Thoracic aorta (tissue), 2 donors: Measurements from ENCODE around the gene AP3M1. TPM values are rescaled to one million over a fixed set of nuclear protein-coding genes. Genes with fewer than 3 reads are reported as not detected.

Experiments used
- ATAC-seq: fragments of 150-250 bp; one replicate; pipeline ENCODE4 v1.8.0; 2017; ENCODE audit warnings: low read depth; ENCODE audit not compliant: insufficient number of reproducible peaks, low FRiP score
- DNase-seq: peaks from one replicate; pipeline ENCODE4 v3.0.0-alpha.2; 2020; ENCODE audit warnings: low spot score
- H3K27ac ChIP-seq, 2 donors: fragments of 200-600 bp; sonication (generic); 1 replicate in 1 of 2; 2 replicates in 1 of 2; pipeline ENCODE4 v1.5.1; 2016; ENCODE audit warnings: mild to moderate bottlenecking in 2 of 2, moderate library complexity in 2 of 2
- H3K27me3 ChIP-seq: fragments of 200-600 bp; sonication (generic); replicated peaks from 2 replicates; pipeline ENCODE4 v1.6.0; 2016; ENCODE audit warnings: mild to moderate bottlenecking; ENCODE audit not compliant: insufficient read depth
- H3K36me3 ChIP-seq: fragments of 200-600 bp; sonication (generic); one replicate; pipeline ENCODE4 v1.5.1; 2016
- H3K4me1 ChIP-seq, 2 donors: fragments of 200-600 bp; sonication (generic); 1 replicate in 1 of 2; 2 replicates in 1 of 2; pipeline versions ENCODE4 v1.5.1 to v1.6.0; 2016; ENCODE audit warnings: low read depth in 2 of 2, mild to moderate bottlenecking in 1 of 2; ENCODE audit not compliant: control insufficient read depth in 1 of 2
- H3K4me3 ChIP-seq: fragments of 200-600 bp; sonication (generic); 2 replicates; pipeline ENCODE4 v1.5.1; 2016; ENCODE audit warnings: mild to moderate bottlenecking
- H3K9me3 ChIP-seq: fragments of 200-600 bp; sonication (generic); 2 replicates; pipeline ENCODE4 v1.5.1; 2016
- total RNA-seq, 2 donors: library from RNA; depleted of rRNA; stranded (reverse); fragments of >200 nt; gene quantifications; one replicate each; pipeline versions ENCODE4 v1.1.0 to v1.2.3, GENCODE V29; 2016
- TF ChIP-seq, protein P1 (sequence below): fragments of 200-600 bp; sonication (generic); IDR thresholded peaks from one replicate; pipeline ENCODE4 v1.5.1; 2019; ENCODE audit warnings: antibody characterized with exemption

The AP3M1 gene
- total RNA-seq, 2 donors from 2014 or later, result 22.7 to 29.3 TPM

DNA sequence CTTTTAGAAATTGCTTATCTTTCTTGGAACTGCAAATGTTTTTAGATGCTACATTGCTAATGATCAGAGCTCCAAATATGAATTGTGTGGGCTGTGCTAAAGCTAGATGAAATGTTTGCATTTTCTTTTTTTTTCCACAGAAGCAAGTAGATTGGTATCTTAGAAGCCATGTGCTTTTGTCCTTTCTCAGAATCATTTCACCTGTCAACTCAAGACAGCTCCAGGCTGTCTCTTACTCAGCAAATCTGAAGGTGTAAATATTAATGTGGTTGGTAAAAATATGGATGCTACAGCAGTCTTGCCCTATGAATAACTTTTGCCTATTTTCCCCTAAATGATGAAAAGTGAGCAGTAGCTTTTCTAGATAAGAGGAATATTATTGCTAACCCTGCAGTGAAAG lies 41.2 kb downstream of the AP3M1 start:
- peaks cover 7 to 37% of the 10 kb centered on the region in 2 donors for H3K4me1 ChIP-seq
- peaks cover 66% of the 10 kb centered on the region for H3K36me3 ChIP-seq
- TF ChIP-seq, protein P1, sequence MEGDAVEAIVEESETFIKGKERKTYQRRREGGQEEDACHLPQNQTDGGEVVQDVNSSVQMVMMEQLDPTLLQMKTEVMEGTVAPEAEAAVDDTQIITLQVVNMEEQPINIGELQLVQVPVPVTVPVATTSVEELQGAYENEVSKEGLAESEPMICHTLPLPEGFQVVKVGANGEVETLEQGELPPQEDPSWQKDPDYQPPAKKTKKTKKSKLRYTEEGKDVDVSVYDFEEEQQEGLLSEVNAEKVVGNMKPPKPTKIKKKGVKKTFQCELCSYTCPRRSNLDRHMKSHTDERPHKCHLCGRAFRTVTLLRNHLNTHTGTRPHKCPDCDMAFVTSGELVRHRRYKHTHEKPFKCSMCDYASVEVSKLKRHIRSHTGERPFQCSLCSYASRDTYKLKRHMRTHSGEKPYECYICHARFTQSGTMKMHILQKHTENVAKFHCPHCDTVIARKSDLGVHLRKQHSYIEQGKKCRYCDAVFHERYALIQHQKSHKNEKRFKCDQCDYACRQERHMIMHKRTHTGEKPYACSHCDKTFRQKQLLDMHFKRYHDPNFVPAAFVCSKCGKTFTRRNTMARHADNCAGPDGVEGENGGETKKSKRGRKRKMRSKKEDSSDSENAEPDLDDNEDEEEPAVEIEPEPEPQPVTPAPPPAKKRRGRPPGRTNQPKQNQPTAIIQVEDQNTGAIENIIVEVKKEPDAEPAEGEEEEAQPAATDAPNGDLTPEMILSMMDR, result no peak
- ATAC-seq, result no peak
- no peak overlapping the region for H3K27ac ChIP-seq
- H3K9me3 ChIP-seq, result no peaks in the 10 kb centered on the region
- no peak for DNase-seq
- no peak overlapping the region for H3K4me3 ChIP-seq
- H3K27me3 ChIP-seq, result no peaks in the 10 kb centered on the region

DNA sequence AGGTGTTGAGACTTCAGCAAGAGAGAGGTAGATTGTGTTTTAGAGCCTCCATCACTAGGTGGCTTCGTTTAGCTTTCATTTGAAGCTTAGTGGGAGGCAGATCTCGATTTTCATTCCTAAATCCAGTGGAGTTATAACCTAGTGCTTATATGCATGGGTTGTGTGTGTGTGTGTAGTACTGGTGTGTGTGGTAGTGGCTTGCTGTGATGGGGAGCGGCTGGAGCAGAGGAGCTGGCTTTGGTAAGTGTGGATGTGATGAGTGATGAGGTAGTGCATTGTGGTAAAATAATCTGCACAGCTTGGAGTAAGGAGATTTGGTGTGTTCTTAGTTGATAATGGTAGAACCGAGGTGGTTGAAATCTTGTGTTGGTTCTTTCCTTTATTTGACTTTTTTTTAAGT lies 43.2 kb downstream of the AP3M1 start:
- DNase-seq, result no peak
- ATAC-seq, result no peak

DNA sequence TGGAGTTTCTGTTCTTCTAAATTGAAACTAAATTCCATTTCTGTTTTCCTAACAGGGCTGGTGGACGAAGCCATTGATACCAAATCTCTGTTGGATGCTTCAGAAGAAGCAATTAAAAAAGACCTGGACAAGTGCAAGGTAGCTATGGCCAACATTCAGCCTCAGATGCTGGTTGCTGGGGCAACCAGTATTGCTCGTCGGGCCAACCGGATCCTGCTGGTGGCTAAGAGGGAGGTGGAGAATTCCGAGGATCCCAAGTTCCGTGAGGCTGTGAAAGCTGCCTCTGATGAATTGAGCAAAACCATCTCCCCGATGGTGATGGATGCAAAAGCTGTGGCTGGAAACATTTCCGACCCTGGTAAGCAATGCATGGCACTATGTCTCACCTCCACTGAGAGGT lies 45.6 kb downstream of the AP3M1 start:
- H3K36me3 ChIP-seq, result peaks cover 69% of the 10 kb centered on the region
- no peak for DNase-seq
- TF ChIP-seq, protein P1, result no peak
- ATAC-seq, result no peak
- H3K4me1 ChIP-seq, result peaks cover 0 to 18% of the 10 kb centered on the region in 2 donors
- H3K4me3 ChIP-seq, result no peak overlapping the region
- no peaks in the 10 kb centered on the region for H3K27me3 ChIP-seq
- no peaks in the 10 kb centered on the region for H3K9me3 ChIP-seq
- no peak overlapping the region for H3K27ac ChIP-seq

More for the DNA sequence above, 43.2 kb downstream of the AP3M1 start:
- Histone ChIP-seq H3K27me3 (no peaks in the 10 kb centered on the region), H3K27ac (no peak overlapping the region), H3K36me3 (peaks cover 74% of the 10 kb centered on the region), H3K4me3 (no peak overlapping the region), H3K4me1 (peaks cover 0 to 26% of the 10 kb centered on the region in 2 donors), H3K9me3 (no peaks in the 10 kb centered on the region)
- TF ChIP-seq, protein P1, result no peak

DNA sequence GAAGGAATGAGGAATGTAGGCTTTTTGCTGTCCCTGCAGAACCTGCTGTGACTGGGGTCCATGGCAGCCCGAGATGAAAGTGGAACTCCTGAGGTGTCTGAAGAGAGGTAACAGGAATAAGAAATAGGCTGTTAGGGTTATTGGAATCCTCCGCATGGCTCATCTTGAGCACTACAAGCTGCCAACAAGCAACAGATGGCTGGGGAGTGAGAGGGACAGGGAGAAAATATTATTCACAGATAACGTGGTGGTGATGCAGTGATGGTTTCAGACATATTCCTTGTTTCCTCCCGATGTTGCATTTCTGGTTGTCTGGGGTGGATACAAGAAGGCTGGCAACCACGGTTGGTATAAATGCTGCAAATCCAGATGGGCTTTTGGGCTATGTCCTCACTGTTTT lies 46.1 kb downstream of the AP3M1 start:
- no peaks in the 10 kb centered on the region for H3K27me3 ChIP-seq
- TF ChIP-seq, protein P1, result no peak
- peaks cover 0 to 13% of the 10 kb centered on the region in 2 donors for H3K4me1 ChIP-seq
- H3K27ac ChIP-seq, result no peak overlapping the region
- no peaks in the 10 kb centered on the region for H3K9me3 ChIP-seq
- peaks cover 66% of the 10 kb centered on the region for H3K36me3 ChIP-seq
- ATAC-seq (no peak), DNase-seq (no peak)
- H3K4me3 ChIP-seq, result no peak overlapping the region

DNA sequence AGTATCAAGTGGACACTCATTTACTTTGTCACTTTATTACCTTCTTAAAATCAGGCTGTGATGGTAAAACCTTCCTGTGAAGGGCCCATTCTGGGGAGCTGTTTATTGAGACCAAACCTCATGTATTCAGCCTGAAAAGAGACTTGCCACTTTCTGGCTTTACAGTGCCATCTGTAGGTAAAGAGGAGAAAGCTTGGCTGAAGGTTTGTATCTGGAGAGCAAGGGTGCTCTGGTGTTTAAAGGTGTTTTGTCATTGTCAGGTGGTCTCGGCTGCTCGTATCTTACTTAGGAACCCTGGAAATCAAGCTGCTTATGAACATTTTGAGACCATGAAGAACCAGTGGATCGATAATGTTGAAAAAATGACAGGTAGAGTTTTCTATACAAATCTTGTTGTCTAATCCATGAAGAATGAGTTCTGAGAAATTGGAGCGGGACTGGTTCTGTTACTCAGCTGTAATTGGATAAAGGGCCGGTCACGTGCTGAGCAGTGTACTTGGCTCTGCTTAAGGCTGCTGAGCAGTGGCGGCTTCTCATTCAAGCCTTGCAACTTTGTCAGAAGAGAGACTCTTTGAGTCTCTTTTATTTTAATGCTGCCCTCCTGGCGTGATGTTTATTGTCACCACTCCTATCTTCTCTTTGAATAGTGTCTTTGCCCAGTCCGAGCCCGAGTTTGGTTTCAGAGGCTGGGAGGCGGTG lies 46.9 kb downstream of the AP3M1 start:
- no peak for DNase-seq
- TF ChIP-seq, protein P1, result peak; percentile 9
- H3K27me3 ChIP-seq, result no peaks in the 10 kb centered on the region
- peaks cover 67% of the 10 kb centered on the region for H3K36me3 ChIP-seq
- no peak overlapping the region for H3K4me3 ChIP-seq
- ATAC-seq, result no peak
- H3K9me3 ChIP-seq, result no peaks in the 10 kb centered on the region
- H3K27ac ChIP-seq, result no peak overlapping the region
- peaks cover 0 to 9% of the 10 kb centered on the region in 2 donors for H3K4me1 ChIP-seq
